Right lobe of liver (tissue), 6 donors: ENCODE measurements around the gene ALDH3B1. TPM values are rescaled to one million over a fixed set of nuclear protein-coding genes. Genes with fewer than 3 reads are reported as not detected.
A peak's percentile ranks its signal among the peaks of the same experiment; 100 is the strongest.

ENCODE experiments used
- ATAC-seq, 4 donors: fragments of 200-7000 bp; cut with Tn5 transposase; one replicate each; pipeline ENCODE4 v1.9.1; 2020; ENCODE audit warnings: mild to moderate bottlenecking in 4 of 4, moderate library complexity in 4 of 4
- DNase-seq, 3 donors: peaks; one replicate each; pipeline ENCODE4 v3.0.0-alpha.2; 2020
- H3K27ac ChIP-seq, 3 donors: fragments of 200-600 bp; one replicate each; pipeline ENCODE4 v1.8.0; 2022
- H3K27me3 ChIP-seq, 2 donors: fragments of 200-600 bp; one replicate each; pipeline ENCODE4 v1.8.0; 2022
- H3K36me3 ChIP-seq, 4 donors: fragments of 200-600 bp; sonication (generic) in 1 of 4; one replicate each; pipeline versions ENCODE4 v1.5.1 to v1.8.0; 2017 to 2022; ENCODE audit warnings: control low read depth in 1 of 4
- H3K4me1 ChIP-seq, 4 donors: fragments of 200-600 bp; sonication (generic) in 1 of 4; one replicate each; pipeline versions ENCODE4 v1.5.1 to v1.8.0; 2017 to 2022; ENCODE audit warnings: control low read depth in 1 of 4
- H3K4me3 ChIP-seq, 3 donors: fragments of 200-600 bp; one replicate each; pipeline ENCODE4 v1.8.0; 2022
- H3K9me3 ChIP-seq, 4 donors: fragments of 200-600 bp; sonication (generic) in 1 of 4; one replicate each; pipeline versions ENCODE4 v1.5.1 to v1.8.0; 2017 to 2022; ENCODE audit warnings: control low read depth in 1 of 4
- POLR2A ChIP-seq: fragments of 450-650 bp; IDR thresholded peaks from one replicate; pipeline ENCODE4 v1.6.1; 2017; ENCODE audit warnings: antibody characterized with exemption, mild to moderate bottlenecking
- WGBS: methylation state at CpG from one replicate; pipeline ENCODE4 v1.1.6; 2018; ENCODE audit warnings: low coverage, low lambda C conversion rate; ENCODE audit not compliant: insufficient coverage; ENCODE audit errors: missing lambda C conversion rate; 5-methylcytosine and 5-hydroxymethylcytosine counted together
- intact Hi-C, 2 donors: fragments of 100-400 bp; cut with DNase I; formaldehyde crosslinking; loops; one replicate each; pipeline versions ENCODE4 v1.11.2 to v1.14.1; 2022
- total RNA-seq, 6 experiments: library from RNA; depleted of rRNA in 2 of 6; stranded (reverse); fragments of >200 nt in 2 of 6; fragmentation: NEBNext Ultra II Directional in 3 of 6; extraction: Animal tissue kit (Norgen Biotek cat#: 25700) in 3 of 6; gene quantifications; one replicate each; pipeline versions ENCODE4 v1.1.0 to v1.2.4, GENCODE V29; 2016 to 2023
- TF ChIP-seq, protein P1 (sequence below), 4 donors: fragments of 200-600 bp in 3 of 4; fragments of 450-650 bp in 1 of 4; IDR thresholded peaks; one replicate each; pipeline versions ENCODE4 v1.5.1 to v1.8.0; 2016 to 2022; ENCODE audit warnings: antibody characterized with exemption in 4 of 4, mild to moderate bottlenecking in 2 of 4
- donor health status: DM: no; HTN: yes; CAD: no.
- donor health status: DM: no; HTN: no; CAD: no.
- donor health status: DM: no; HTN: no; CAD: no.
- donor health status: DM: no; HTN: yes; CAD: no.
- donor health status: DM: no; HTN: yes; CAD: no.

The ALDH3B1 gene
- total RNA-seq, 6 experiments from 2014 or later = 2.3 to 7.4 (median 4.4) TPM

GRCh38 chr11:68014947-68015447 lies 4.9 kb downstream of the ALDH3B1 start:
- Histone ChIP-seq H3K27ac (no peak overlapping the region), H3K4me3 (no peak overlapping the region), H3K9me3 (no peaks in the 10 kb centered on the region), H3K27me3 (no peaks in the 10 kb centered on the region), H3K36me3 (no peaks in the 10 kb centered on the region), H3K4me1 (peaks cover 0 to 19% (median 4%) of the 10 kb centered on the region in 4 donors)
- no CpG with 5 or more reads among the region's 19 CpGs for WGBS
- DNase-seq = no peak
- intact Hi-C loops = no loop called here
- ATAC-seq = no peak
- no peak for TF ChIP-seq POLR2A
- TF ChIP-seq, protein P1, sequence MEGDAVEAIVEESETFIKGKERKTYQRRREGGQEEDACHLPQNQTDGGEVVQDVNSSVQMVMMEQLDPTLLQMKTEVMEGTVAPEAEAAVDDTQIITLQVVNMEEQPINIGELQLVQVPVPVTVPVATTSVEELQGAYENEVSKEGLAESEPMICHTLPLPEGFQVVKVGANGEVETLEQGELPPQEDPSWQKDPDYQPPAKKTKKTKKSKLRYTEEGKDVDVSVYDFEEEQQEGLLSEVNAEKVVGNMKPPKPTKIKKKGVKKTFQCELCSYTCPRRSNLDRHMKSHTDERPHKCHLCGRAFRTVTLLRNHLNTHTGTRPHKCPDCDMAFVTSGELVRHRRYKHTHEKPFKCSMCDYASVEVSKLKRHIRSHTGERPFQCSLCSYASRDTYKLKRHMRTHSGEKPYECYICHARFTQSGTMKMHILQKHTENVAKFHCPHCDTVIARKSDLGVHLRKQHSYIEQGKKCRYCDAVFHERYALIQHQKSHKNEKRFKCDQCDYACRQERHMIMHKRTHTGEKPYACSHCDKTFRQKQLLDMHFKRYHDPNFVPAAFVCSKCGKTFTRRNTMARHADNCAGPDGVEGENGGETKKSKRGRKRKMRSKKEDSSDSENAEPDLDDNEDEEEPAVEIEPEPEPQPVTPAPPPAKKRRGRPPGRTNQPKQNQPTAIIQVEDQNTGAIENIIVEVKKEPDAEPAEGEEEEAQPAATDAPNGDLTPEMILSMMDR (IDR thresholded peaks at IDR 0.05) = no peak

- H3K27ac ChIP-seq = no peak overlapping the region
- TF ChIP-seq, protein P1 (IDR thresholded peaks at IDR 0.05) = no peak
- H3K27me3 ChIP-seq = no peaks in the 10 kb centered on the region
- no peak for DNase-seq
- peaks cover 0 to 14% (median 3%) of the 10 kb centered on the region in 4 donors for H3K4me1 ChIP-seq
- intact Hi-C loops = no loop called here
- no peaks in the 10 kb centered on the region for H3K36me3 ChIP-seq
- H3K9me3 ChIP-seq = no peaks in the 10 kb centered on the region
- no peak for ATAC-seq
- 97% methylated on average over 4 of the region's 8 CpGs for WGBS
- no peak overlapping the region for H3K4me3 ChIP-seq
Observed at GRCh38 chr11:68015467-68015866, 5.3 kb downstream of the ALDH3B1 start.

- DNase-seq (no peak), ATAC-seq (no peak)
- TF ChIP-seq, protein P1 (IDR thresholded peaks at IDR 0.05) = no peak
- TF ChIP-seq POLR2A = no peak
- intact Hi-C loops = no loop called here
- no peak overlapping the region for H3K27ac ChIP-seq
- H3K9me3 ChIP-seq = no peaks in the 10 kb centered on the region
- H3K27me3 ChIP-seq = no peaks in the 10 kb centered on the region
- peaks cover 0 to 7% (median 0%) of the 10 kb centered on the region in 4 donors for H3K4me1 ChIP-seq
- H3K36me3 ChIP-seq = no peaks in the 10 kb centered on the region
- H3K4me3 ChIP-seq = no peak overlapping the region
- WGBS = 52% methylated on average over 5 of the region's 13 CpGs
Observed at GRCh38 chr11:68016161-68016903, 6.2 kb downstream of the ALDH3B1 start.

DNA sequence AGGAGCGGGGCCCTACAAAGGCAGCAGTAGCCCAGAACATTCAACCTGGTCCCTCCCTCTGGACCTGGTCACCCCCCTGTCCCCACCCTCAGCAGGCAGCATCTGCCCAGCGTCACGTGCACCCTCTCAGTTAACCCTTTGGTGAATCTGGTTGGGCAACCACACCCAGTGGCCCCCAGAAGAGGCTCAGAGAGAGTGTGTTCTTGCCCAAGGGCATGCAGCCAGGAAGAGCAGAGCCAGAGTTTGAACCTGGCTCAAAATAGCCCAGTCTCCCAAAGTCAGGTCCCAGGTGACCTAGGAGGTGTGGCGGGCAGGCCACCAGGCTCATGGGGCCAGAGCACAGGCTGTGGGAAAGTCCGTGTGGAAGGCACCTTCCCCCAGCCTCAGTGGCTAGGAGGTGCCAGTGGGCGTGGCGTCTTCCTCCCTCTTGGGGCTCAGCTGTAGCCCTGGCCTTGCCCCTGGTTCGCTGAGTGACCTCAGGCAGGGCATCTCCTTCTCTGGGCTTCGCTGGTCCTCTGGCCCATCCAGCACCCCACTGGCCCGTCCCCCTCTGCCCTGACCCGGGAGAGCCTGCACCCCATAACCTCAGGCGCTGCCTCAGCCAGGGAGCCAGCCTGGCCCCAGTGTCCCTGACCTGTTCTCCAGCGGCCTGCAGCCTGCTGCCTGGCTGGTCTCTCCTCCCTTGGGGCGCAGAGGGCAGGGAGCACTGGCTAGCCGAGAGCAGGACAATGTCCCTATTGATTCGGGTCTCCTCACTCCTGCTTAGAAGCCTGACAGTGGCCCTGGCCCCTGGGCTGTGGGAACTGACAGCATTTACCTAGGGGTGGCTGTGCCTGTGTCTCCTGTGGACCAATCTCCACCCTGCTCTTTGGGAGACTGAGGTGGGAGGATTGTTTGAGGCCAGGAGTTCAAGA lies 7.0 kb downstream of the ALDH3B1 start:
- Histone ChIP-seq H3K9me3 (no peaks in the 10 kb centered on the region), H3K4me3 (no peak overlapping the region), H3K27me3 (no peaks in the 10 kb centered on the region), H3K4me1 (peaks cover 0 to 7% (median 0%) of the 10 kb centered on the region in 4 donors), H3K36me3 (no peaks in the 10 kb centered on the region), H3K27ac (no peak overlapping the region)
- ATAC-seq (peak in 3 of 4 donors; percentile 31 to 71 (median 38)), DNase-seq (peak in 1 of 3 donors; percentile 24)
- no peak for TF ChIP-seq POLR2A
- TF ChIP-seq, protein P1 (IDR thresholded peaks at IDR 0.05) = no peak
- intact Hi-C loops = no loop called here
- 24% methylated on average over 4 of the region's 16 CpGs for WGBS
